ENCODE results near the gene P2RX7.

Gene P2RX7

DNA sequence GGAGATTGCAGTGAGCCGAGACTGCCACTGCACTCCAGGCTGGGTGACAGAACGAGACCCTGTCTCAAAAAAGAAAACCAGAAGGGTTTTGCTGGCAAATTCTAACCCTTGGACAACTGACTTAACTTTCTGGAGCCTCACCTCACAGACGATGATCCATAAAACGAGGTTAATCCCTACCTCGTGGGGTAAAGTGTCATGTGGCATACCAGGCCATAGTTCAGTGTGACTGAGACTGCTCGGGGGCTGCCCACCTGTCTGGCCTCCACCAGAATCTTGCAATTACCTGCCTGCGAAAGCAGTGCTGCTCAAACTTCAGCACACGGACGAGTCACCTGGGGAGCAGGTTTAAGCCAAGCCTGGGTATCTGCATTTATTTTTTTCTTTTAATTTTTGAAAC is 104.1 kb downstream of the P2RX7 start:
- DNase-seq: no peak

DNA sequence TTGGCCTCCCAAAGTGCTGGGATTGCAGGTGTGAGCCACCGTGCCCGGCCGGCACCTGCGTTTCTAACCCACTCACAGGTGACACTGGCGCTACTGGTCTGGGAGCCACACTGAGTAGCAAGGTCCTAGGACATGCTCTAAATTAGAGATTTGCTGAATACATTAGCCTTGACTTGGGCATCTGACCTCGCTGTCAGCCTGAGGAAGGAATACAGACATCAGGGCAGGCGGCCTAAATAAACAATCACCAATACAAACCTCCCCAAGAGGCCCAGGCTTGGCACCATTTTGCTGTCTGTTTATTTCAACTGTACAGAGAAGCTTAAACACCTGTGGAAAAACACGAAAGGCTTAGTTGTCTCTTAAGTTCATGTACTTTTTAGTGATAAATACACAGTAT is 104.7 kb downstream of the P2RX7 start:
- no peak for DNase-seq

Data from NCI-H2081 (cell line).